HL-60 (cell line): ENCODE measurements around the gene S100A3.

ENCODE experiments used
- CTCF ChIP-seq: IDR thresholded peaks from one replicate; pipeline ENCODE4 v1.5.1; 2011; ENCODE audit warnings: low read length, control low read depth, inconsistent platforms; ENCODE audit not compliant: insufficient read depth
- GABPA ChIP-seq: IDR thresholded peaks from 2 replicates; pipeline ENCODE4 v1.6.1; 2012; ENCODE audit warnings: low read depth
- POLR2AphosphoS5 ChIP-seq: IDR thresholded peaks from 2 replicates; pipeline ENCODE4 v1.6.1; 2012; ENCODE audit warnings: low read depth
- TF ChIP-seq, protein P1 (sequence below): IDR thresholded peaks from 2 replicates; pipeline ENCODE4 v1.6.1; 2012; ENCODE audit warnings: low read depth; ENCODE audit not compliant: insufficient replicate concordance

GRCh38 chr1:153583976-153584375, 34.9 kb upstream of the S100A3 start:
- TF ChIP-seq CTCF (no peak), POLR2AphosphoS5 (no peak), GABPA (no peak)
- TF ChIP-seq, protein P1, sequence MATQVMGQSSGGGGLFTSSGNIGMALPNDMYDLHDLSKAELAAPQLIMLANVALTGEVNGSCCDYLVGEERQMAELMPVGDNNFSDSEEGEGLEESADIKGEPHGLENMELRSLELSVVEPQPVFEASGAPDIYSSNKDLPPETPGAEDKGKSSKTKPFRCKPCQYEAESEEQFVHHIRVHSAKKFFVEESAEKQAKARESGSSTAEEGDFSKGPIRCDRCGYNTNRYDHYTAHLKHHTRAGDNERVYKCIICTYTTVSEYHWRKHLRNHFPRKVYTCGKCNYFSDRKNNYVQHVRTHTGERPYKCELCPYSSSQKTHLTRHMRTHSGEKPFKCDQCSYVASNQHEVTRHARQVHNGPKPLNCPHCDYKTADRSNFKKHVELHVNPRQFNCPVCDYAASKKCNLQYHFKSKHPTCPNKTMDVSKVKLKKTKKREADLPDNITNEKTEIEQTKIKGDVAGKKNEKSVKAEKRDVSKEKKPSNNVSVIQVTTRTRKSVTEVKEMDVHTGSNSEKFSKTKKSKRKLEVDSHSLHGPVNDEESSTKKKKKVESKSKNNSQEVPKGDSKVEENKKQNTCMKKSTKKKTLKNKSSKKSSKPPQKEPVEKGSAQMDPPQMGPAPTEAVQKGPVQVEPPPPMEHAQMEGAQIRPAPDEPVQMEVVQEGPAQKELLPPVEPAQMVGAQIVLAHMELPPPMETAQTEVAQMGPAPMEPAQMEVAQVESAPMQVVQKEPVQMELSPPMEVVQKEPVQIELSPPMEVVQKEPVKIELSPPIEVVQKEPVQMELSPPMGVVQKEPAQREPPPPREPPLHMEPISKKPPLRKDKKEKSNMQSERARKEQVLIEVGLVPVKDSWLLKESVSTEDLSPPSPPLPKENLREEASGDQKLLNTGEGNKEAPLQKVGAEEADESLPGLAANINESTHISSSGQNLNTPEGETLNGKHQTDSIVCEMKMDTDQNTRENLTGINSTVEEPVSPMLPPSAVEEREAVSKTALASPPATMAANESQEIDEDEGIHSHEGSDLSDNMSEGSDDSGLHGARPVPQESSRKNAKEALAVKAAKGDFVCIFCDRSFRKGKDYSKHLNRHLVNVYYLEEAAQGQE: no peak
